Stimulated activated memory B cell treated with anti-CD40 and anti-IgM and Interleukin-4, amounts not matched to agents 10 μg/mL and 1 μg/mL and 100 μg/mL, for 72 hours (primary cell): Measurements from ENCODE around the gene CDKN2D.
"Not testable (repeated sequence)": the region's sequence is repeated elsewhere in the genome, so short reads cannot be mapped to it uniquely, and the experiment has no call there.

Experiments
- ATAC-seq: fragments of 150-1000 bp; cut with Tn5 transposase; 2 replicates; pipeline ENCODE4 v1.10.0; 2021
- H3K27ac Mint-ChIP-seq: one replicate; pipeline ENCODE4 v1.8.0; 2022; ENCODE audit warnings: mild to moderate bottlenecking, mixed read lengths
- H3K27me3 Mint-ChIP-seq: one replicate; pipeline ENCODE4 v1.8.0; 2022; ENCODE audit warnings: mixed read lengths
- H3K36me3 Mint-ChIP-seq: one replicate; pipeline ENCODE4 v1.8.0; 2022; ENCODE audit warnings: mixed read lengths
- H3K4me1 Mint-ChIP-seq: one replicate; pipeline ENCODE4 v1.8.0; 2022; ENCODE audit warnings: mixed read lengths
- H3K4me3 Mint-ChIP-seq: one replicate; pipeline ENCODE4 v1.8.0; 2022; ENCODE audit warnings: mild to moderate bottlenecking, moderate library complexity, mixed read lengths
- H3K9me3 Mint-ChIP-seq: one replicate; pipeline ENCODE4 v1.8.0; 2022; ENCODE audit warnings: mixed read lengths

Gene CDKN2D

GRCh38 chr19:10587839-10588150, 19.0 kb upstream of the CDKN2D start:
- H3K4me3 Mint-ChIP-seq: no peak overlapping the region
- no peaks in the 10 kb centered on the region for H3K27me3 Mint-ChIP-seq
- no peaks in the 10 kb centered on the region for H3K36me3 Mint-ChIP-seq
- ATAC-seq: no peak
- peaks cover 22% of the 10 kb centered on the region for H3K4me1 Mint-ChIP-seq
- H3K27ac Mint-ChIP-seq: no peak overlapping the region
- H3K9me3 Mint-ChIP-seq: peaks cover 6% of the 10 kb centered on the region

GRCh38 chr19:10587022-10587838, 18.5 kb upstream of the CDKN2D start, which contains the start of gene AP1M2:
AP1M2 (minus strand) TSS chr19:10587312; CDS start chr19:10587231, 81 bp downstream.
- peaks cover 6% of the 10 kb centered on the region for H3K9me3 Mint-ChIP-seq
- H3K36me3 Mint-ChIP-seq: no peaks in the 10 kb centered on the region
- peaks cover 22% of the 10 kb centered on the region for H3K4me1 Mint-ChIP-seq
- no peak for ATAC-seq
- H3K4me3 Mint-ChIP-seq: no peak within 1 kb of the TSS
- H3K27me3 Mint-ChIP-seq: no peaks in the 10 kb centered on the region
- H3K27ac Mint-ChIP-seq: no peak within 1 kb of the TSS

- Mint-ChIP-seq H3K4me1 (peaks cover 28% of the 10 kb centered on the region), H3K9me3 (peaks cover 6% of the 10 kb centered on the region), H3K27ac (no peak overlapping the region), H3K36me3 (no peaks in the 10 kb centered on the region), H3K4me3 (no peak overlapping the region), H3K27me3 (no peaks in the 10 kb centered on the region)
- no peak for ATAC-seq
These were observed 17.6 kb upstream of the CDKN2D start for GRCh38 chr19:10586396-10586795.

- Mint-ChIP-seq H3K4me3 (no peak overlapping the region), H3K9me3 (peaks cover 6% of the 10 kb centered on the region), H3K27ac (no peak overlapping the region), H3K36me3 (no peaks in the 10 kb centered on the region), H3K4me1 (peaks cover 36% of the 10 kb centered on the region), H3K27me3 (no peaks in the 10 kb centered on the region)
- ATAC-seq: no peak
These were observed 14.4 kb upstream of the CDKN2D start for GRCh38 chr19:10583036-10583776.

- Mint-ChIP-seq H3K4me1 (peaks cover 27% of the 10 kb centered on the region), H3K27me3 (no peaks in the 10 kb centered on the region), H3K4me3 (no peak overlapping the region), H3K9me3 (no peaks in the 10 kb centered on the region), H3K27ac (no peak overlapping the region), H3K36me3 (no peaks in the 10 kb centered on the region)
- ATAC-seq: no peak
These were observed 13.3 kb upstream of the CDKN2D start for GRCh38 chr19:10582091-10582490.

GRCh38 chr19:10580979-10581631, 12.3 kb upstream of the CDKN2D start:
- peaks cover 27% of the 10 kb centered on the region for H3K4me1 Mint-ChIP-seq
- H3K27me3 Mint-ChIP-seq: no peaks in the 10 kb centered on the region
- H3K27ac Mint-ChIP-seq: no peak overlapping the region
- H3K4me3 Mint-ChIP-seq: peak overlapping the region; percentile 25
- no peaks in the 10 kb centered on the region for H3K9me3 Mint-ChIP-seq
- no peaks in the 10 kb centered on the region for H3K36me3 Mint-ChIP-seq
- peak; percentile 90 for ATAC-seq

- no peaks in the 10 kb centered on the region for H3K9me3 Mint-ChIP-seq
- no peaks in the 10 kb centered on the region for H3K36me3 Mint-ChIP-seq
- H3K4me3 Mint-ChIP-seq: no peak overlapping the region
- H3K4me1 Mint-ChIP-seq: peaks cover 13% of the 10 kb centered on the region
- H3K27me3 Mint-ChIP-seq: no peaks in the 10 kb centered on the region
- H3K27ac Mint-ChIP-seq: no peak overlapping the region
- no peak for ATAC-seq
These were observed 9.2 kb upstream of the CDKN2D start for GRCh38 chr19:10577951-10578350.

GRCh38 chr19:10575011-10575716, 6.4 kb upstream of the CDKN2D start:
- ATAC-seq: no peak

GRCh38 chr19:10574462-10574861, 5.7 kb upstream of the CDKN2D start:
- Mint-ChIP-seq H3K27ac (no peak overlapping the region), H3K4me1 (peaks cover 17% of the 10 kb centered on the region), H3K27me3 (no peaks in the 10 kb centered on the region), H3K36me3 (no peaks in the 10 kb centered on the region), H3K9me3 (no peaks in the 10 kb centered on the region), H3K4me3 (no peak overlapping the region)
- ATAC-seq: no peak

More at GRCh38 chr19:10575011-10575716, 6.4 kb upstream of the CDKN2D start:
- Mint-ChIP-seq H3K27me3 (no peaks in the 10 kb centered on the region), H3K36me3 (no peaks in the 10 kb centered on the region), H3K4me1 (peaks cover 15% of the 10 kb centered on the region), H3K27ac (no peak overlapping the region), H3K4me3 (no peak overlapping the region), H3K9me3 (no peaks in the 10 kb centered on the region)

- ATAC-seq: not testable (repeated sequence)
These were observed 5.0 kb upstream of the CDKN2D start for GRCh38 chr19:10573793-10574192.

GRCh38 chr19:10568062-10568825, 535 bp downstream of the CDKN2D start:
- peaks cover 60% of the 10 kb centered on the region for H3K4me1 Mint-ChIP-seq

More at GRCh38 chr19:10573793-10574192, 5.0 kb upstream of the CDKN2D start:
- not testable (repeated sequence) for H3K36me3 Mint-ChIP-seq, H3K27ac Mint-ChIP-seq, H3K9me3 Mint-ChIP-seq, H3K4me3 Mint-ChIP-seq, H3K27me3 Mint-ChIP-seq
- H3K4me1 Mint-ChIP-seq: peaks cover 23% of the 10 kb centered on the region

GRCh38 chr19:10567656-10568055, 1.1 kb downstream of the CDKN2D start:
- Mint-ChIP-seq H3K36me3 (no peaks in the 10 kb centered on the region), H3K27me3 (no peaks in the 10 kb centered on the region), H3K9me3 (no peaks in the 10 kb centered on the region), H3K4me1 (peaks cover 59% of the 10 kb centered on the region), H3K4me3 (peak overlapping the region; percentile 82), H3K27ac (peak overlapping the region; percentile 86)
- no peak for ATAC-seq

More at GRCh38 chr19:10568062-10568825, 535 bp downstream of the CDKN2D start:
- no peaks in the 10 kb centered on the region for H3K27me3 Mint-ChIP-seq
- H3K27ac Mint-ChIP-seq: peak overlapping the region; percentile 86
- ATAC-seq: no peak
- H3K36me3 Mint-ChIP-seq: no peaks in the 10 kb centered on the region
- H3K4me3 Mint-ChIP-seq: peak overlapping the region; percentile 82
- H3K9me3 Mint-ChIP-seq: no peaks in the 10 kb centered on the region

- Mint-ChIP-seq H3K27ac (peak overlapping the region; percentile 86), H3K27me3 (no peaks in the 10 kb centered on the region), H3K36me3 (peaks cover under 1% of the 10 kb centered on the region), H3K4me3 (peak overlapping the region; percentile 82), H3K4me1 (peaks cover 50% of the 10 kb centered on the region), H3K9me3 (no peaks in the 10 kb centered on the region)
- ATAC-seq: peak; percentile 45
These were observed 1.9 kb downstream of the CDKN2D start for GRCh38 chr19:10566658-10567410.

GRCh38 chr19:10566408-10566657, 2.4 kb downstream of the CDKN2D start:
- Mint-ChIP-seq H3K36me3 (peaks cover 5% of the 10 kb centered on the region), H3K4me1 (peaks cover 50% of the 10 kb centered on the region), H3K27ac (peak overlapping the region; percentile 86), H3K27me3 (no peaks in the 10 kb centered on the region), H3K4me3 (peak overlapping the region; percentile 82), H3K9me3 (no peaks in the 10 kb centered on the region)
- no peak for ATAC-seq
